GM06990 (cell line): Measurements from ENCODE around the gene GATAD1.

Source experiments
- DNase-seq: peaks from one replicate; pipeline ENCODE4 v3.0.0-alpha.2; 2011; ENCODE audit not compliant: insufficient read length; ENCODE audit errors: extremely low read depth
- H3K27me3 ChIP-seq: replicated peaks from 2 replicates; pipeline ENCODE4 v1.6.0; 2011; ENCODE audit warnings: low read length; ENCODE audit not compliant: control insufficient read depth, insufficient read depth
- H3K36me3 ChIP-seq: 2 replicates; pipeline ENCODE4 v1.5.1; 2011; ENCODE audit warnings: low read length; ENCODE audit not compliant: control insufficient read depth, insufficient read depth
- H3K4me3 ChIP-seq: replicated peaks from 2 replicates; pipeline ENCODE4 v1.5.1; 2011; ENCODE audit warnings: low read depth, mild to moderate bottlenecking, control low read depth, low read length
- TF ChIP-seq, protein P1 (sequence below): IDR thresholded peaks from 2 replicates; pipeline ENCODE4 v1.5.1; 2011; ENCODE audit warnings: low read length, control low read depth, mild to moderate bottlenecking, inconsistent platforms; ENCODE audit not compliant: insufficient read depth, poor library complexity, severe bottlenecking

GATAD1 gene

DNA sequence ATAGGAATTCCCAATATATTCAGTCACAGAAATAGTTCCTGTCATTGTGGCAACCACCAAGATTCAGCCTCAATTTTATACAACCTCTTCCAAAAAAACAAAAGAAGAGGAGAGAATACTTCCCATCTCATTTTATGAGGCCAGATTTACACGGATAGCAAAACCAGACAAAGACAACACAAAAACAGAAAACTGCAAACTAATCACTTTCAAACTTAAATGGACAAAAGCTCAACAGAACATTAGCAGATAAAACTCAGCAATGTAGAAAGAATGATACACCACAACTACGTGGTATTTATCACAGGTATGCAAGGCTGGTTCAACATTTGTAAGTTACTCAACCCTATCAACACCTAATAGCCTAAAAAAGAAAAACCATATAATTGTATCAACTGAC is 59.1 kb downstream of the GATAD1 start:
- no peaks in the 10 kb centered on the region for H3K27me3 ChIP-seq

DNA sequence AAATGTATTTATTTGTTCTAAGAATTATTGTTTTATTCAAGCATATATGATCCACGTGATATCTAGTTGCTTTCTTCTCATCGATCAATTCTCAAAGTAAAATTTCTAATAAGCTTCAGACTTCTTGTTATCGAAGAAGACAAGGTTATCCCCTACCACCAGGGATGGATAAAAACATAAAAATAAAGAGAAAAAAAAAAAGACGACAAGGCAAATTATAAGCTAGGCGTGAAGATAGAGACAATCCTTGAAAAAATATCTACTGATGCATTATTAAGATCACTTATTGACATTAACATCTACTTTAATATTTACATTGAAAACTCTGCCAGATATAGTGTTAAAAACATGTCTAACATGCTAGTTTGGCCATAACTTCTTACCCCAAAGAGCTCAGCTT is 61.7 kb downstream of the GATAD1 start:
- no peaks in the 10 kb centered on the region for H3K27me3 ChIP-seq
- no peak for DNase-seq
- H3K36me3 ChIP-seq = no peaks in the 10 kb centered on the region; the same call in none of the 2 replicates
- no peak overlapping the region for H3K4me3 ChIP-seq
- TF ChIP-seq, protein P1, sequence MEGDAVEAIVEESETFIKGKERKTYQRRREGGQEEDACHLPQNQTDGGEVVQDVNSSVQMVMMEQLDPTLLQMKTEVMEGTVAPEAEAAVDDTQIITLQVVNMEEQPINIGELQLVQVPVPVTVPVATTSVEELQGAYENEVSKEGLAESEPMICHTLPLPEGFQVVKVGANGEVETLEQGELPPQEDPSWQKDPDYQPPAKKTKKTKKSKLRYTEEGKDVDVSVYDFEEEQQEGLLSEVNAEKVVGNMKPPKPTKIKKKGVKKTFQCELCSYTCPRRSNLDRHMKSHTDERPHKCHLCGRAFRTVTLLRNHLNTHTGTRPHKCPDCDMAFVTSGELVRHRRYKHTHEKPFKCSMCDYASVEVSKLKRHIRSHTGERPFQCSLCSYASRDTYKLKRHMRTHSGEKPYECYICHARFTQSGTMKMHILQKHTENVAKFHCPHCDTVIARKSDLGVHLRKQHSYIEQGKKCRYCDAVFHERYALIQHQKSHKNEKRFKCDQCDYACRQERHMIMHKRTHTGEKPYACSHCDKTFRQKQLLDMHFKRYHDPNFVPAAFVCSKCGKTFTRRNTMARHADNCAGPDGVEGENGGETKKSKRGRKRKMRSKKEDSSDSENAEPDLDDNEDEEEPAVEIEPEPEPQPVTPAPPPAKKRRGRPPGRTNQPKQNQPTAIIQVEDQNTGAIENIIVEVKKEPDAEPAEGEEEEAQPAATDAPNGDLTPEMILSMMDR = no peak

More for the DNA sequence above, 59.1 kb downstream of the GATAD1 start:
- DNase-seq = no peak
- TF ChIP-seq, protein P1 = no peak
- Histone ChIP-seq H3K4me3 (no peak overlapping the region), H3K36me3 (no peaks in the 10 kb centered on the region; the same call in none of the 2 replicates)
